Measurements from ENCODE around the gene SRM. TPM values are rescaled to one million over a fixed set of nuclear protein-coding genes. Genes with fewer than 3 reads are reported as not detected.
"Not testable (repeated sequence)": the region's sequence is repeated elsewhere in the genome, so short reads cannot be mapped to it uniquely, and the experiment has no call there.

Gene SRM
- total RNA-seq, 1 donor from 2014 or later: 58.0 TPM

DNA sequence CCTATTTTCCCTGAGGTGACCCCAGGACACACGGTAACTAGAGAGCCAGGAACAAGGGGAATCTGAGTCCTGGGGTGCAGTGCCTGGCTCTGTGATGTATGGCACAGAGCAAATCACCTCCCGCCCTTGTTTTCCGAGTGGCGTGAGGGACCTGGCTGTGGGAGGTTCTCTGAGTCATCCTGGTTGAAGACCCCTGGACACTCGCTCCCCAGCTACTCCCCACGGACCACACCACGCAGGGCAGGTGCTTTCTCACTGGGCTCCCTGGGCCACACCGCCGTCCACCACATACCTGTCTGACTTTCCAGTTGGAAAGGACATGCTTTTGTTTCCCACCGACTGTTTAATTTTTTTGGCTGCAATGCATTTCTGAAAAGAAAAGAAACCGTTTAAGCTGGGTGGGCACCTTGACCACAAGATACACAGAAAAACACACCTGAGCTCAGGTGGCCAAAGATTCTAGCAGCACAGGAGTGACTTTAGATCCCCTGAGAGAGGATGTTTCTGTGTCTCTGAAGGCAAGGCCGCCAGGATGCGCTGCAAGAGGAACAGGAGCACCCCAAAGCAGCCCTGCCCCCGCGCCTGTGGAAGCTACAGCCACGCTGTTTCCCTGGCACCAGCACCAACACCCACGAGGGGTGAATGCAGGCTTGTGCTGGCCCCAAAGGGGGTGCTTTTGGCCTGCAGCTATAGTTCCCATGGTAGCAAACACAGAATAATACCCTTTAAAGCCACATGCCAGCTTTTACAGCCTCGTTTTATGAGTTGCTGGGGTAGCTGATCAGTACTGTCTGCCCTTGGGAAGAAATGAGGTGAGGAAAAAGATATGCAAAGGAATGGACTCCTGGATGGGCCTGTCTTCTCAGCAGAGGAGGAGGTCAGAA, 8.1 kb upstream of the SRM start:
- DNase-seq (ENCODE audit: low spot score): no peak
- intact Hi-C loops (cut with DNase I): no loop called here

DNA sequence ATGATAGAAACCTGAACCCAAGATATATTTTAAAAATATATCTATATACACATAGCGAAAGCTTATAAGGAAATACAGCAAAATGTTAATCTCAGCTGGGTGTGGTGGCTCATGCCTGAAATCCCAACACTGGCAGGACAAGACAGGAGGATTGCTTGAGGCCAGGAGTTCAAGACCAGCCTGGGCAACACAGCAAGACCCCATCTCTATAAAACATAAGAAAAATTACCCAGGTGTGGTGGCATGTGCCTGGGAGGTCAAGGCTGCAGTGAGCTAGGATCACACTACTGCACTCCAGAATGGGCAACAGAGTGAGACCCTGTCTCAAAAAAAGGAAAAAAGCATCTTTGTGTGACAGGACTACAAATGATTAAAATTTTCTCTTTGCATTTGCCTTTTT, 6.0 kb upstream of the SRM start:
- intact Hi-C loops (cut with DNase I): no loop called here
- no peak for DNase-seq (ENCODE audit: low spot score)

DNA sequence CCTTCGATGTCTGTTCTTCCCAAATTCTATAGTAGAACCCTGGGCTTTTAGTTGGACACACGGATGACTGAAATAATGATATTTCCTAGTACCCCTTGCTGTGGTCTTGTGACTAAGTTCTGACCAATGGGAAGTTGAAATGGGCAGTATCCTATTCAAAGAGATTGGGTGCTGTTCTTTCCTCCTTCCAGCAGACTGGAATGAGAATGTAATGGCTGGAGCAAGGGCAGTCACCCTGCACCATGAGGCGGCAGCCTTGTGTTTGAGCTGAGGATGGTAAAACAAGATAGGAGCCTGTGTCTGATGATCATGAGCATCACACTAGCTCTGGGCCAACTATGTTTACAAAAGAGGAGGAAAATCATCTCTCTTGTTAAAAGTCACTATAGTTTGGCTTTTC, 5.1 kb upstream of the SRM start:
- no peak for DNase-seq (ENCODE audit: low spot score)
- intact Hi-C loops (cut with DNase I): no loop called here

DNA sequence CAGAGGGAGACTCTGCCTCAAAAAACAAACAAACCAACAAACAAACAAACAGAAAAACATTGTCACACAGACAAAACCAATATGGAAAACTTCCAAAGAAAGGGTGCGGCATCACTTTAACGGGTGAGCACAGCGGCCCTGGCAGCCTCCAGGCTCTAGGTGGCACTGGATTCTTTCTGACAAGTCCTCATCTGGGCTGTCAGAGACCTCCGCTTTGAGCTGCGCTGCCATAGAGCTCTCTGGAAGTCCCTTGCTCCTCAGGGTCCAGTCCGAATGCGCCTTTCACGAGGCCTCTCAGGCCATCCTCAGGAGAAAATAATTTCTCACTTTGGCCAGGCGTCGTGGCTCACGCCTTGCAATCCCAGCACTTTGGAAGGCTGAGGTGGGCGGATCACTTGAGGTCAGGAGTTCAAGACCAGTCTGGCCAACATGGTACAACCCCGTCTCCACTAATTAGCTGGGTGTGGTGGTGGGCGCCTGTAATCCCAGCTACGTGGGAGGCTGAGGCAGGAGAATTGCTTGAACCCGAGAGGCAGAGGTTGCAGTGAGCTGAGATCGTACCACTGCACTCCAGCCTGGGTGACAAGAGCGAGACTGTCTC, 4.2 kb upstream of the SRM start:
- intact Hi-C loops (cut with DNase I); DNase-seq (ENCODE audit: low spot score): not testable (repeated sequence)

DNA sequence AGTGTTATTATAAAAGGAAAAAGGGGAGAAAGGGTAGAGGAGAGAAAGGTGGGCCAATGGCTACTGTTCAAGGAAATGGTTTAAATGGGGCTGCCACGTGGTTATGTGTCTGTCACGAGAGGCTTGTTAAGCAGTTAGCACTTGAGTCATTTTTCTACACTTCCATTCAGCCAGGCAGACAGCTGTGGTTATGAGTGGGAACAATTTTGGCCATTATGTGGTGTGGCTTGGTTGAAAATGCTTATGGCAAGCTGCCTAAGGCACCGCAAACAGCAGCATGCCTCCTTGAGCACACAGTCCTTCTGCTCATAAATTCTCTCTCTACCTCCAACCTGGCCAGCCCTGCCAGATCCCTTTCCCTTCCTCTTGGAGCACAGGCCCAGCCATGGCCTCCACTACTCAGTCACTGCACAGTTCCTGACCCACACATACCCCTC, 3.2 kb upstream of the SRM start:
- no peak for DNase-seq (ENCODE audit: low spot score)
- intact Hi-C loops (cut with DNase I): no loop called here

DNA sequence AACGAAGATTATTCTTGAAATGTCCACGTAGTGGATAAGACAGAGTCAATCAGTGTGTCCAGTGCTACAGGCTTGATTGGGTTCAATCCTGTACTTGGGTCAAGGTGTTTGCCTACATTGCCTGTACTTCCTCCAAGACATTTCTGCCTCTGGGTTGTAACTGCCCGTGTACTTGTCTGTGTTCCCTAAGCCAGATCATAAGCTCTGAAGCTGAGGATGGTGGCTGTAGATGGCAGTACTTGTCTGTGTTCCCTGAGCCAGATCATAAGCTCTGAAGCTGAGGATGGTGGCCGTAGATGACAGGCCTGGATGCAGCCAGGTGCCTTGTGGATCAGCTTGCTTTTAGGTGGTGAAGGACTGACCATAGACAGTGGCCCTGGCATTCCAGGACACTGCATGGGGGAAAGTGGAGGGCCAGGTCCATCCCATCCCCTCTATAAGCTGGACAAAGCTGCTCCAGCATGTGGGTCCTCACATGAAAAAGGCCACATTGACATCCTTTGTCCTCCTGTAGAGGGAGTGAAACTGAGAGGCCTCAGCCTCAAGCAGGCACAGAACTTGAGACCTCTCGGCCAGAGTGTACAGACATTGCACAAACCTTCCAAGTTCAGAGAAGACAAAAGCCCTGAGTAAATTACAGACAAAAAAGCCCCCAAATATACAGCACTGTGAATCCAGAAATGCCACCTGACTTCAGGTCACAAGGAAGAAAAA, 2.0 kb upstream of the SRM start:
- intact Hi-C loops (cut with DNase I): no loop called here
- no peak for DNase-seq (ENCODE audit: low spot score)

DNA sequence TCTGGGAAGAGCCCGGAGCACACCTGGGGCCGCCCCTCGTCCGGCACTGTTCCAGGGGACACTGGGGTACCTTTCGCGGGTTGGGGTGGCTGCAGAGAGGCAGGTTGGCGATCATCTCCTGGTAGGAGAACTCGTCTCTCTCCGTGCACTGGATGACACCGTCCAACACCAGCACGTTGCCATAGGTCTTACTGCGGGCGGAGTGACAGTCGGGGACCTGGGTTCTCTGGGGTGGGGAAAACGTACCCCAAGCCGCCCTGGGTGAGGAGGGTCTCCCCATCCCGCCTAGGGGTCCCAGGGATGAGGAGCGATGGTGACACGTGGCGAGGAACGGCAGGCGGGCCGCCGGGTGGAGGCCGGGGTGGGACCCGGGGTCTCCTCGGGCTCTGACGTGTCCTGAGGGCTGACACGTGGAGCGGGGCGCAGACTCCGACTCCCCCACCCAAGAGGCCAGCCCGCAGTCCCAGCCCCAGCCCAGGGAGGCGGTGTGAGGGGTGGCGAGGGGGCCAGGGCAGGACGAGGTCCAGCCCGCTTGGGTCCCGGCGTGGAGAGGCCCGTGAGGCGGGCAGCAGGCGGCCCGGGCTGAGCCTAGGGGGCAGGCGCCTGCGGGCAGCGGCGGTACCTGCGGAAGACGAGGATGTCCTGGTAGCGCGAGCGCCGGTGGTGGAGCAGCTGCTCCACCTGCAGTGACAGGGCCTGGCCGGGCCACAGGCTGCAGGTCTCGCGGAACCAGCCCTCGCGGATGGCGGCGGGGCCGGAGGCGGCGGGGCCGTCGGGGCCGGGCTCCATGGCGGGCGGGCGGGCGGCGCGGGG, 457 bp downstream of the SRM start:
- intact Hi-C loops (cut with DNase I): loop anchor here (10.0 kb wide), 1 partner anchor 665 kb away; no protein-coding TSS in a partner anchor
- DNase-seq (ENCODE audit: low spot score): no peak

DNA sequence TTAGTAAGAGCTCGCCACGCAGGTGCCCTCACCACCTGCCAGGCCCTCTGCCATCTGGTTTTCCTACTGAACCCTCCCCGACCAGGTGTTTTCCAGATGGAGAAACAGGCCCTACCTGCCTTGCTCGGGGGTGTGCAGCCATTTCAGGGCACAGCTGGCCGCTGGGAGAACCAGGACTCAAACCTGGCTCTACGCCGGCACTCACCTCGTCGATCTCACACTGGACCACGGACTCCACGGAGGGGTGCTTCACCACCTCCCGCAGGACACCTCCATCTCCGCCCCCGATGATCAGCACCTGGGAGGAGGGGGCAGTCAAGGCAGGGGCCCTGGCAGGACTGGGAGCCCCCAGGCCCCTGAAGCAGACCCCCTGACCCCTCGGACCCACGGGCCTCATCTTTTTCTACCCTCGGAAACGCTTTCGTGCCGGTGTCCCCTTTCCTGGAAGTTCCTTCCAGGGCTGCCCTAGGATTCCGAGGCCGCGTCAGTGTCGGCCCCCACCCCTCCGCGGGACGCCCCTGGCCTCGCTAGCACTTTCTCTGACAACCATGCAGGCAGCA, 1.1 kb downstream of the SRM start:
- intact Hi-C loops (cut with DNase I): loop anchor here (10.0 kb wide), 1 partner anchor 666 kb away; no protein-coding TSS in a partner anchor
- no peak for DNase-seq (ENCODE audit: low spot score)

DNA sequence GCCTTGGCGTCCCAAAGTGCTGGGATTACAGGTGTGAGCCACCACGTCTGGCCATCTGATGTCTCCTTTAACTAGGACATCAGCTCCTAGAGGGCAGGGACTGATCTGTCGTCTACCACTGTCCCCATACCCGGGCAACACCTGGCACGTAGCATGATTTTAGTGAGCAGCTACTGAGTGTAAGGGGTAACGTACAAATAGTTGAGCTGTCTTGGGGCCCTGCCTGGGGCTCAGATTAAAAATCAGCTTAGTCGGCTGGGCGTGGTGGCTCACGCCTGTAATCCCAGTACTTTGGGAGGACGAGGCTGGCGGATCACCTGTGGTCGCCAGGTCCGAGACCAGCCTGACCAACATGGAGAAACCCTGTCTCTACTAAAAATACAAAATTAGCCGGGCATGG, 1.8 kb downstream of the SRM start:
- intact Hi-C loops (cut with DNase I): loop anchor here (10.0 kb wide), 1 partner anchor 667 kb away; no protein-coding TSS in a partner anchor
- DNase-seq (ENCODE audit: low spot score): no peak

DNA sequence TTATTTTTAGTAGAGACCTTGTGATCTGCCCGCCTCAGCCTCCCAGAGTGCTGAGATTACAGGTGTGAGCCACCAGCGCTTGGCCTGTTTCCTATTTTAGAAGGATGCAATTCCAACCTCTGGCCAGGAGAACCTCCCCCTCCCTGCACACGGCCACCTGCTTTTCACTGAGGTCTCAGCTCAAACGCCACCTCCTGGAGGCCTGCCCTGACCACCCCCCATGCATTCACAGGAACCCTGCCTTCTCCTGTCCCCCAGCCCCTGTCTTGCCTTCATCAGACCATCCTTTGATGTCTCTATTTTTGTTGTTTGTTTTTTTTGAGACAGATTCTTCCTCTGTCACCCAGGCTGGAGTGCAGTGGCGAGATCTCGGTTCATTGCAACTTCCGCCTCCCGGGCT, 2.3 kb downstream of the SRM start:
- intact Hi-C loops (cut with DNase I): loop anchor here (10.0 kb wide), 1 partner anchor 667 kb away; no protein-coding TSS in a partner anchor
- no peak for DNase-seq (ENCODE audit: low spot score)

DNA sequence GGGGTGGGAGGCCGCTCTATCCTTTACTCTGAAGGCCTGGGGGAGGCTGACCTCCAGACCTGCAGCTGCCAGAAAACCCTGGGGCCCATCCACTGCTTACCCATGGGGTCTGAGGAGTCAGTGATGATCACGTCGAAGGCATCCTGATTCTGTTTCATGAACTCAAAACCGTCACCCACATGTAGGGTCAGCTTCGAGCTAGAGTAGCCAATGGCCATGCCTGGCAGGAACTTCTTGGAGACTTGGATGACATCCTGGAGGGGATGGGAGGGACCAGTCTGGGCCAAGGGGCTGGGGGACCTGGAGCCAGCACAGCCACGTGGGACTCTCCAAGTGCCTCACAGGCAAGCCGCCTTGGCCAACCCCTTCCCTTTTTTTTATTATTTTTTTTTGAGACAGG, 3.3 kb downstream of the SRM start:
- DNase-seq (ENCODE audit: low spot score): no peak
- intact Hi-C loops (cut with DNase I): loop anchor here (10.0 kb wide), 1 partner anchor 668 kb away; no protein-coding TSS in a partner anchor

DNA sequence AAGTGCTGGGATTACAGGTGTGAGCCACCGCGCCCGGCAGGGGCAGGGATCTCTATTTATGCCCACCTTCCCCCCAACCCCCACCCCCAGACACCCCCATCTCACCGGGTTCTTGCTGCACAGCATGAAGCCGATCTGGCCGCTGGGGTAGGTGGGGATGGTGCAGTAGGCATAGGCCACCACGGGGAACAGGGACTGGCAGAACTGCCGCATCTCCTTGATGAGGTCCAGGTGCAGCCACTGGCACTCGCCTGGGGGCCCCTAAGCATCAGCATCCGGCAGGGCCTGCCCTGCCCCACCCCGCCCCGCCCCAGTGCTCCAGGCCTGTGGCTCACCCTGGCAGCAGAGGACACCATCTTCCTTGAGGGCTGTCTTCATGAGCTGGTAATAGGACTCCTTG, 4.1 kb downstream of the SRM start:
- intact Hi-C loops (cut with DNase I): loop anchor here (10.0 kb wide), 1 partner anchor 669 kb away; no protein-coding TSS in a partner anchor
- DNase-seq (ENCODE audit: low spot score): no peak

DNA sequence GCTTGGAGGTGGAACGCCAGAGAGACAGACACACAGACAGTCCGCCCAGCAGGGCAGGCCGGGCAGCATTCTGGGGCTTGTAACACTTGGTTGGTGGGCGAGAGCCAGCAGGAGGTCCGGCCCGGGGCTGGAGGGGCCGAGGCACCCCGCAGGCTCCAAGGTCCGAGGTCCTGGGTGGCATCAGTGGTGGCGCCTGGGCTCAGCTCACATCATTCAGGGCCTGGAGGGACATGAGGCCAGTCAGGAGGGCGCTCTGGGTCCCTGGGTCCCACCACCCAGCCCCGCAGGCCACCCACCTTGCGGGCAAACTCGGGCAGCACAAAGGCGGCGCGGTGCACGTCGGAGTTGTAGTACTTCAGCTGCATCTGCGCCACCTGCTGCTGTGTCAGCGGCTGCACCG, 5.2 kb downstream of the SRM start:
- intact Hi-C loops (cut with DNase I): loop anchor here (10.0 kb wide), 1 partner anchor 670 kb away; no protein-coding TSS in a partner anchor
- no peak for DNase-seq (ENCODE audit: low spot score)

DNA sequence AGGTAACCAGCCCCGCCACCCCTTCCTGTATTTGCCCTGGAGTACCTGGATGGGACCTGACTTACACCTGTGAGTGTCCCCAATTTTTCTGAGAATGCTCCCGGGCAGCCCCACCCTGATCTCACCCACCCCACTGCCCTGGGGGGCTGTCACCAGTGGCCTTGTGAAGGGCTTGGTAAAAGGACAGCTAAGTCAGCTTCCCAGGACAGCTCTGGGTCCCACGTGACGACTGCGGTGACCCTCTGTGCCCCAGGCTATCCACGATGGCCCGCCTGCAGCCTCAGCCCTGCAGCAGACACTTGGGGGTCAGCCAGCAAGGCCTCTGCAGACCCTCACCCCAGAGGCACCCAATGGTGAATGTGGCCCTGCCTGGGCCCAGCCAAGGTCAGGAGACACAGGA, 5.6 kb downstream of the SRM start:
- DNase-seq (ENCODE audit: low spot score): no peak
- intact Hi-C loops (cut with DNase I): loop anchor here (10.0 kb wide), 1 partner anchor 671 kb away; no protein-coding TSS in a partner anchor

DNA sequence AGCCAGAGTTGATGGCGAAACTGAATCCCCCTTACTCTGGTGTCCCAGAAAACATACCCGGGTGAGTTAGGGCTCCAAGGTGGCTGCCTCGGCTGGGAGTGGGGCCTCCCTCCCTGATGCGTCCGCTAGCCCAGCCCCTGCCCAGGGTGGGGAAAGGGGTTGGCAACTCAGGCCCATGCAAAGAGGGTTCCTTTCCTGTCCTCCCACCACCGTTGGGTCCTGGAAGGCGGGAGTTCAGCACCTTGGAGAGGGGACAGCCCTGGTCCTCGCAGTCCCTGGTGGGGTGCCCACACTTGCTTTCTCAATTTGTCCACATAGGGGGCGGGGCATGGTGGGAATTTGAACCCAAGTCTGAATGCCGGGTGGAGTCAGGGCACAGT, 6.1 kb downstream of the SRM start:
- no peak for DNase-seq (ENCODE audit: low spot score)
- intact Hi-C loops (cut with DNase I): loop anchor here (10.0 kb wide), 1 partner anchor 671 kb away; no protein-coding TSS in a partner anchor

DNA sequence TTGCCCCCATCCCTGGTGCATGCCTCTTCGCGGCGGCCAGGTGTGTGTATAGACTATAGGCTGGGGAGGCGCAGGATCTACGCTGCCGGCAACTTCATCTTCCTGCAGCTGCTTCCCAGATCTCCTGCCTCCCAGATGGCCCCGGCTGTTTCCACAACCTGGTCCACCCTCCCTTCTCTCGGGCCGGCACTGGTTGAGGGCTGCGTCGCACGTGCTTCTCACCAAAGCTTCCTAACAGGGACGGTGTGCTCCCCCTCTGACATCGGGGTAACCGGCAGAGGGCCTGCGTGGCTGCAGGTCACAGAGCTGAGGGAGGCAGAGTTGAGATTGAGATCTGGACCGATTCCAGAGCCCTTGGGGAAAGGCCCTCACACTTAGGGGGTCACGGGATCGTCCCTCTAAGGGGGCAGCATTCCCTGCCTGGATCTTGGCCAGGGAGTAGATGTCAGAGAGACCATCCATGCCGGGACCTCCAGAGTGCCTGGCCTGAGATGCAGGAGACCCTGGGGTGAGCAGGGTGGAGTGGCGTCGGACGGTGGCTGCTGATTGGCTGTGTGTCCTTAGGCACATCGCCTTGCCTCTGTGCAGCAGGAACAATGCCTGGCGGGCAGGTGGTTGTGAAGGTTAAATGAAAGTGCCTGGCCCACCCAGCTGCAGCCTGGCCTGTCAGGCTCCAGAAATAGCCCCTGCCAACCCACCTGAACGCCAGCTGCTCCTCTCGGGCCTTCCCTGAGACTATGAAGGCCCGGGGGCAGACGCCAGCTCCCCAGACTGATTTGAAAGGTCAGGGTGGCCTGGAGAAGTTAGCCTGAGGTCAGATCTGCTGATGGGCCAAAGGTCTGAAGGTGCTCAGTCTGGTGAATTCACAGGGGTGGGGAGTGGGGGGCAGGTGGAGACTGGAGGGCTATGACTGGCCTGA, 6.7 kb downstream of the SRM start:
- no peak for DNase-seq (ENCODE audit: low spot score)
- intact Hi-C loops (cut with DNase I): loop anchor here (10.0 kb wide), 1 partner anchor 672 kb away; no protein-coding TSS in a partner anchor

DNA sequence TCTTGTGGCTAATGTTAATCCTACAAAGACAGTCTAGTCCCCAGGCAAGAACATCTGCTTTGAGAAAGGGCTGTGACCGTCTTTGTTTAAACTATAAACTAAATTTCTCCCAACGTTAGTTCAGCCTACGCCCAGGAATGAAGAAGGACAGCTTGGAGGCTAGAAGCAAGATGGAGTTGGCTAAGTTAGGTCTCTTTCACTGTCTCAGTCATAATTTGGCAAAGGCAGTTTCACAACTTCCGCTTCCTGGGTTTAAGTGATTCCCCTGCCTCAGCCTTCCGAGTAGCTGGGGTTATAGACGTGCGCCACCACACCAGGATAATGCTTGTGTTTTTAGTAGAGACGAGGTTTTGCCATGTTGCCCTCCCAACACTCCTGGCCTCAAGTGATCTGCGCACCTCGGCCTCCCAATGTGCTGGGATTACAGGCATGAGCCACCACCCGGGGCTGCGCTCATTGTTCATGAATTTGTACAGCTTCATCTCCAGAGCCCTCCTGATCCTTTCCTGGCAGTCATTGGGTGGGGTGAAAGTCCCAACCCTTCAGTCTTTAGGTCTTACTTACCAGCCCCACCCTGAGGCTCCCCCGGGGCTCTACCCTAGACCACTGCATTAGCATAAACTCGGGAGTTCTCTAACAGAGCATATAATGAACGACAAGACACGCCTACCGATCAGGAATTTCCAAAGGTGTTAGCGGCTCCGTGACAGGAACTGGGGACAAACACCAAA, 7.9 kb downstream of the SRM start:
- no peak for DNase-seq (ENCODE audit: low spot score)
- intact Hi-C loops (cut with DNase I): loop anchor here (10.0 kb wide), 1 partner anchor 673 kb away; no protein-coding TSS in a partner anchor
